ENCODE data around the gene SNAPC4. TPM values are rescaled to one million over a fixed set of nuclear protein-coding genes. Genes with fewer than 3 reads are reported as not detected.
"Not testable (repeated sequence)": the region's sequence is repeated elsewhere in the genome, so short reads cannot be mapped to it uniquely, and the experiment has no call there.

SNAPC4 gene
- total and polyA plus RNA-seq, 4 donors, result 1.6 to 13.9 (median 7.3) TPM

- DNase-seq, result no peak
- Histone ChIP-seq H3K4me1 (ENCODE audit: control insufficient read depth in 1 of 2, insufficient read depth in 2 of 2, low read length in 2 of 2) (no peaks in the 10 kb centered on the region), H3K27ac (ENCODE audit: low read depth in 1 of 2, low read length in 2 of 2) (no peak overlapping the region), H3K4me3 (ENCODE audit: low read length in 2 of 2) (no peak overlapping the region), H3K9me3 (ENCODE audit: control insufficient read depth, low read length) (no peaks in the 10 kb centered on the region), H3K36me3 (ENCODE audit: control insufficient read depth in 1 of 2, insufficient read depth in 2 of 2, low read length in 1 of 2) (peaks cover 0 to 12% of the 10 kb centered on the region in 2 donors), H3K27me3 (ENCODE audit: control insufficient read depth in 1 of 2, insufficient read depth in 2 of 2, low read length in 1 of 2) (no peaks in the 10 kb centered on the region)
- intact Hi-C loops (cut with DNase I), result no loop called here
- WGBS, 2 donors, result 88 to 90% methylated on average over 12 of the region's 12 CpGs
- ATAC-seq (ENCODE audit: low FRiP score), result no peak
These were observed 26.8 kb upstream of the SNAPC4 start for GRCh38 chr9:136426787-136427186.

- H3K4me1 ChIP-seq (ENCODE audit: control insufficient read depth in 1 of 2, insufficient read depth in 2 of 2, low read length in 2 of 2); H3K9me3 ChIP-seq (ENCODE audit: control insufficient read depth, low read length); H3K4me3 ChIP-seq (ENCODE audit: low read length in 2 of 2); H3K27ac ChIP-seq (ENCODE audit: low read depth in 1 of 2, low read length in 2 of 2); ATAC-seq (ENCODE audit: low FRiP score); H3K27me3 ChIP-seq (ENCODE audit: control insufficient read depth in 1 of 2, insufficient read depth in 2 of 2, low read length in 1 of 2); DNase-seq; intact Hi-C loops (cut with DNase I): not testable (repeated sequence)
- 79 to 81% methylated on average over 7 of the region's 7 CpGs for WGBS, 2 donors
- H3K36me3 ChIP-seq (ENCODE audit: control insufficient read depth in 1 of 2, insufficient read depth in 2 of 2, low read length in 1 of 2), result peaks cover 3 to 13% of the 10 kb centered on the region in 2 donors
These were observed 25.4 kb upstream of the SNAPC4 start for GRCh38 chr9:136425367-136425766.

- H3K36me3 ChIP-seq (ENCODE audit: control insufficient read depth in 1 of 2, insufficient read depth in 2 of 2, low read length in 1 of 2), result peaks cover 3 to 13% of the 10 kb centered on the region in 2 donors
- WGBS, 2 donors, result 83 to 85% methylated on average over 27 of the region's 27 CpGs
- intact Hi-C loops (cut with DNase I), result no loop called here
These were observed 24.9 kb upstream of the SNAPC4 start for GRCh38 chr9:136424750-136425362.

GRCh38 chr9:136423432-136424146 is 23.6 kb upstream of the SNAPC4 start:
- Histone ChIP-seq H3K4me1 (ENCODE audit: control insufficient read depth in 1 of 2, insufficient read depth in 2 of 2, low read length in 2 of 2) (no peaks in the 10 kb centered on the region), H3K9me3 (ENCODE audit: control insufficient read depth, low read length) (no peaks in the 10 kb centered on the region), H3K4me3 (ENCODE audit: low read length in 2 of 2) (no peak overlapping the region), H3K27ac (ENCODE audit: low read depth in 1 of 2, low read length in 2 of 2) (no peak overlapping the region), H3K36me3 (ENCODE audit: control insufficient read depth in 1 of 2, insufficient read depth in 2 of 2, low read length in 1 of 2) (peaks cover 3 to 13% of the 10 kb centered on the region in 2 donors), H3K27me3 (ENCODE audit: control insufficient read depth in 1 of 2, insufficient read depth in 2 of 2, low read length in 1 of 2) (no peaks in the 10 kb centered on the region)
- no peak for DNase-seq
- intact Hi-C loops (cut with DNase I), result no loop called here
- 93 to 96% methylated on average over 43 of the region's 43 CpGs for WGBS, 2 donors
- no peak for ATAC-seq (ENCODE audit: low FRiP score)

More at GRCh38 chr9:136424750-136425362, 24.9 kb upstream of the SNAPC4 start:
- Histone ChIP-seq H3K9me3 (ENCODE audit: control insufficient read depth, low read length) (no peaks in the 10 kb centered on the region), H3K4me1 (ENCODE audit: control insufficient read depth in 1 of 2, insufficient read depth in 2 of 2, low read length in 2 of 2) (no peaks in the 10 kb centered on the region), H3K27ac (ENCODE audit: low read depth in 1 of 2, low read length in 2 of 2) (no peak overlapping the region), H3K4me3 (ENCODE audit: low read length in 2 of 2) (no peak overlapping the region), H3K27me3 (ENCODE audit: control insufficient read depth in 1 of 2, insufficient read depth in 2 of 2, low read length in 1 of 2) (no peaks in the 10 kb centered on the region)
- DNase-seq, result no peak
- no peak for ATAC-seq (ENCODE audit: low FRiP score)

GRCh38 chr9:136422876-136423275 is 22.9 kb upstream of the SNAPC4 start:
- WGBS, 2 donors, result 95 to 97% methylated on average over 26 of the region's 26 CpGs
- DNase-seq (no peak), ATAC-seq (ENCODE audit: low FRiP score) (no peak)
- H3K36me3 ChIP-seq (ENCODE audit: control insufficient read depth in 1 of 2, insufficient read depth in 2 of 2, low read length in 1 of 2), result peaks cover 3 to 18% of the 10 kb centered on the region in 2 donors
- H3K27me3 ChIP-seq (ENCODE audit: control insufficient read depth in 1 of 2, insufficient read depth in 2 of 2, low read length in 1 of 2), result no peaks in the 10 kb centered on the region
- no peaks in the 10 kb centered on the region for H3K4me1 ChIP-seq (ENCODE audit: control insufficient read depth in 1 of 2, insufficient read depth in 2 of 2, low read length in 2 of 2)
- intact Hi-C loops (cut with DNase I), result no loop called here
- no peaks in the 10 kb centered on the region for H3K9me3 ChIP-seq (ENCODE audit: control insufficient read depth, low read length)
- H3K27ac ChIP-seq (ENCODE audit: low read depth in 1 of 2, low read length in 2 of 2), result no peak overlapping the region
- H3K4me3 ChIP-seq (ENCODE audit: low read length in 2 of 2), result no peak overlapping the region

- Histone ChIP-seq H3K9me3 (ENCODE audit: control insufficient read depth, low read length) (no peaks in the 10 kb centered on the region), H3K27ac (ENCODE audit: low read depth in 1 of 2, low read length in 2 of 2) (no peak overlapping the region), H3K27me3 (ENCODE audit: control insufficient read depth in 1 of 2, insufficient read depth in 2 of 2, low read length in 1 of 2) (no peaks in the 10 kb centered on the region), H3K36me3 (ENCODE audit: control insufficient read depth in 1 of 2, insufficient read depth in 2 of 2, low read length in 1 of 2) (peaks cover 3 to 20% of the 10 kb centered on the region in 2 donors), H3K4me1 (ENCODE audit: control insufficient read depth in 1 of 2, insufficient read depth in 2 of 2, low read length in 2 of 2) (no peaks in the 10 kb centered on the region), H3K4me3 (ENCODE audit: low read length in 2 of 2) (no peak overlapping the region)
- intact Hi-C loops (cut with DNase I), result no loop called here
- no peak for DNase-seq
- ATAC-seq (ENCODE audit: low FRiP score), result no peak
- 89 to 91% methylated on average over 21 of the region's 21 CpGs for WGBS, 2 donors
These were observed 21.8 kb upstream of the SNAPC4 start for GRCh38 chr9:136421791-136422190.

- H3K4me1 ChIP-seq (ENCODE audit: control insufficient read depth in 1 of 2, insufficient read depth in 2 of 2, low read length in 2 of 2), result no peaks in the 10 kb centered on the region
- ATAC-seq (ENCODE audit: low FRiP score), result no peak
- no peak overlapping the region for H3K27ac ChIP-seq (ENCODE audit: low read depth in 1 of 2, low read length in 2 of 2)
- no peaks in the 10 kb centered on the region for H3K9me3 ChIP-seq (ENCODE audit: control insufficient read depth, low read length)
- intact Hi-C loops (cut with DNase I), result no loop called here
- no peak overlapping the region for H3K4me3 ChIP-seq (ENCODE audit: low read length in 2 of 2)
- H3K36me3 ChIP-seq (ENCODE audit: control insufficient read depth in 1 of 2, insufficient read depth in 2 of 2, low read length in 1 of 2), result peaks cover 3 to 19% of the 10 kb centered on the region in 2 donors
- 92 to 93% methylated on average over 12 of the region's 12 CpGs for WGBS, 2 donors
- no peaks in the 10 kb centered on the region for H3K27me3 ChIP-seq (ENCODE audit: control insufficient read depth in 1 of 2, insufficient read depth in 2 of 2, low read length in 1 of 2)
- no peak for DNase-seq
These were observed 19.1 kb upstream of the SNAPC4 start for GRCh38 chr9:136419092-136419420.

- Histone ChIP-seq H3K9me3 (ENCODE audit: control insufficient read depth, low read length) (no peaks in the 10 kb centered on the region), H3K36me3 (ENCODE audit: control insufficient read depth in 1 of 2, insufficient read depth in 2 of 2, low read length in 1 of 2) (peaks cover 3 to 22% of the 10 kb centered on the region in 2 donors), H3K27me3 (ENCODE audit: control insufficient read depth in 1 of 2, insufficient read depth in 2 of 2, low read length in 1 of 2) (no peaks in the 10 kb centered on the region), H3K4me1 (ENCODE audit: control insufficient read depth in 1 of 2, insufficient read depth in 2 of 2, low read length in 2 of 2) (no peaks in the 10 kb centered on the region), H3K27ac (ENCODE audit: low read depth in 1 of 2, low read length in 2 of 2) (no peak overlapping the region), H3K4me3 (ENCODE audit: low read length in 2 of 2) (no peak overlapping the region)
- ATAC-seq (ENCODE audit: low FRiP score) (no peak), DNase-seq (no peak)
- intact Hi-C loops (cut with DNase I), result no loop called here
- 91% methylated on average over 48 of the region's 48 CpGs for WGBS, 2 donors
These were observed 18.5 kb upstream of the SNAPC4 start for GRCh38 chr9:136418182-136419091.

Data from aorta (tissue), 5 donors.